Measurements from ENCODE around the gene STIMATE.

GRCh38 chr3:52795298-52795900 lies 101.9 kb downstream of the STIMATE start:
- TF ChIP-seq MXI1 (conservative IDR thresholded peaks at IDR 0.05; ENCODE audit: poor library complexity, severe bottlenecking) (no peak), CTCF (IDR thresholded peaks at IDR 0.05; ENCODE audit: poor library complexity, severe bottlenecking) (no peak), EZH2 (IDR thresholded peaks at IDR 0.05; ENCODE audit: borderline replicate concordance, insufficient read depth, low read length, poor library complexity, severe bottlenecking) (no peak), POLR2AphosphoS5 (IDR thresholded peaks at IDR 0.05) (no peak)

All from neural cell (in vitro differentiated cells).